Endothelial cell of umbilical vein (primary cell): ENCODE measurements around the gene B3GNT9.
A peak's percentile ranks its signal among the peaks of the same experiment; 100 is the strongest.

Experiments
- EZH2 ChIP-seq: IDR thresholded peaks from 2 replicates; pipeline ENCODE4 v1.6.1; 2012; ENCODE audit warnings: borderline replicate concordance, low read depth, mild to moderate bottlenecking, moderate library complexity, low read length, inconsistent platforms; ENCODE audit not compliant: severe bottlenecking
- FOS ChIP-seq: IDR thresholded peaks from 2 replicates; pipeline ENCODE4 v1.6.1; 2011; ENCODE audit warnings: mild to moderate bottlenecking, low read length, moderate library complexity, borderline replicate concordance; ENCODE audit not compliant: insufficient read depth
- GATA2 ChIP-seq: IDR thresholded peaks from 2 replicates; pipeline ENCODE4 v1.7.0; 2011; ENCODE audit warnings: low read depth, mild to moderate bottlenecking, moderate library complexity, mixed read lengths, low read length; ENCODE audit not compliant: insufficient read length, insufficient read depth
- JUN ChIP-seq: IDR thresholded peaks from 2 replicates; pipeline ENCODE4 v1.6.1; 2011; ENCODE audit warnings: borderline replicate concordance, low read depth; ENCODE audit not compliant: insufficient read length, insufficient read depth
- MYC ChIP-seq: IDR thresholded peaks from one replicate; pipeline ENCODE4 v1.6.1; 2011; ENCODE audit warnings: mild to moderate bottlenecking, low read depth, low read length
- POLR2A ChIP-seq: IDR thresholded peaks from 2 replicates; pipeline ENCODE4 v1.6.1; 2012; ENCODE audit warnings: low read depth, mild to moderate bottlenecking, control low read depth, low read length
- POLR2AphosphoS5 ChIP-seq: IDR thresholded peaks from 2 replicates; pipeline ENCODE4 v1.6.1; 2012; ENCODE audit warnings: low read depth, mild to moderate bottlenecking, control low read depth, low read length, moderate library complexity; ENCODE audit not compliant: insufficient read depth
- TF ChIP-seq, protein P1 (sequence below), 2 donors: IDR thresholded peaks; 1 replicate in 1 of 2; 2 replicates in 1 of 2; pipeline ENCODE4 v1.5.1; 2011; ENCODE audit warnings: low read length in 2 of 2, mild to moderate bottlenecking in 2 of 2, moderate library complexity in 2 of 2, control low read depth in 1 of 2, inconsistent platforms in 1 of 2, low read depth in 1 of 2; ENCODE audit not compliant: insufficient read depth in 1 of 2; ENCODE audit errors: extremely low read depth in 1 of 2
- TF ChIP-seq, protein P2 (sequence below): IDR thresholded peaks from 2 replicates; pipeline ENCODE4 v1.6.1; 2011; ENCODE audit not compliant: insufficient read depth, insufficient read length

DNA sequence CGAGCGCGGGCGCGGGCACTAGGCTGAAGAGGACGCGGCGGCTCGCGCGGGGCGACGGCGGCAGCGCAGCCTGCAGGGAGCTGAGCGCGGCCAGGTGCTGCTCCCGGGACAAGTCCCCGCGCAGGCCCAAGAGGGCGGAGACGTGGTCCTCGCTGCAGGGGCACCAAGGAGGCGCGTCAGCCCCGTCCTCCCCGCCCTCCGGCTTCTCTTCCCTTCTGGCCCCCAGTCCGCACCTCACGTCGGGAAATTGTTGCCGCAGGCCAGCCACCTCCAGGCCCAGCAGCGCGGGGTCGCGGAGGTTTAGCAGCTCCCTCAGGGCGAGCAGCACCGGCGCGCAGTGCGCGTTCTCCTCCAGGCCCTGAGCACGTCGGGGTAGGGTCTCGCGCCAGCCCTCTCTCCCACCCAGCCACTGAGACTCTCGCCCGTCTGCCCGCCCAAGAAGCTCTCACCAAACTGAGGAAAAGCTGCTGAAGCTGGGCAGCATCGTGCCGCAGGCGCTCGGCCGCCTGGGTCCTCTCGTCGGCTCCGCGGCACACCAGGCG is 33.7 kb upstream of the B3GNT9 start:
- TF ChIP-seq, protein P1, sequence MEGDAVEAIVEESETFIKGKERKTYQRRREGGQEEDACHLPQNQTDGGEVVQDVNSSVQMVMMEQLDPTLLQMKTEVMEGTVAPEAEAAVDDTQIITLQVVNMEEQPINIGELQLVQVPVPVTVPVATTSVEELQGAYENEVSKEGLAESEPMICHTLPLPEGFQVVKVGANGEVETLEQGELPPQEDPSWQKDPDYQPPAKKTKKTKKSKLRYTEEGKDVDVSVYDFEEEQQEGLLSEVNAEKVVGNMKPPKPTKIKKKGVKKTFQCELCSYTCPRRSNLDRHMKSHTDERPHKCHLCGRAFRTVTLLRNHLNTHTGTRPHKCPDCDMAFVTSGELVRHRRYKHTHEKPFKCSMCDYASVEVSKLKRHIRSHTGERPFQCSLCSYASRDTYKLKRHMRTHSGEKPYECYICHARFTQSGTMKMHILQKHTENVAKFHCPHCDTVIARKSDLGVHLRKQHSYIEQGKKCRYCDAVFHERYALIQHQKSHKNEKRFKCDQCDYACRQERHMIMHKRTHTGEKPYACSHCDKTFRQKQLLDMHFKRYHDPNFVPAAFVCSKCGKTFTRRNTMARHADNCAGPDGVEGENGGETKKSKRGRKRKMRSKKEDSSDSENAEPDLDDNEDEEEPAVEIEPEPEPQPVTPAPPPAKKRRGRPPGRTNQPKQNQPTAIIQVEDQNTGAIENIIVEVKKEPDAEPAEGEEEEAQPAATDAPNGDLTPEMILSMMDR (IDR thresholded peaks at IDR 0.05; ENCODE audit: extremely low read depth in 1 of 2, insufficient read depth in 1 of 2, low read depth in 1 of 2, low read length in 2 of 2): no peak
- no peak for TF ChIP-seq POLR2A
- TF ChIP-seq MYC: no peak
- TF ChIP-seq GATA2: no peak
- TF ChIP-seq, protein P2, sequence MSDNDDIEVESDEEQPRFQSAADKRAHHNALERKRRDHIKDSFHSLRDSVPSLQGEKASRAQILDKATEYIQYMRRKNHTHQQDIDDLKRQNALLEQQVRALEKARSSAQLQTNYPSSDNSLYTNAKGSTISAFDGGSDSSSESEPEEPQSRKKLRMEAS: no peak
- no peak for TF ChIP-seq POLR2AphosphoS5
- peak; percentile 30 for TF ChIP-seq EZH2
- TF ChIP-seq JUN: no peak
- no peak for TF ChIP-seq FOS
